HuH-7 (cell line): ENCODE measurements around the gene TM7SF3.
"Not testable (repeated sequence)": the region's sequence is repeated elsewhere in the genome, so short reads cannot be mapped to it uniquely, and the experiment has no call there.

ENCODE experiments used
- DNase-seq: peaks from one replicate; pipeline ENCODE4 v3.0.0; 2011; ENCODE audit warnings: low spot score

Gene TM7SF3, protein sequence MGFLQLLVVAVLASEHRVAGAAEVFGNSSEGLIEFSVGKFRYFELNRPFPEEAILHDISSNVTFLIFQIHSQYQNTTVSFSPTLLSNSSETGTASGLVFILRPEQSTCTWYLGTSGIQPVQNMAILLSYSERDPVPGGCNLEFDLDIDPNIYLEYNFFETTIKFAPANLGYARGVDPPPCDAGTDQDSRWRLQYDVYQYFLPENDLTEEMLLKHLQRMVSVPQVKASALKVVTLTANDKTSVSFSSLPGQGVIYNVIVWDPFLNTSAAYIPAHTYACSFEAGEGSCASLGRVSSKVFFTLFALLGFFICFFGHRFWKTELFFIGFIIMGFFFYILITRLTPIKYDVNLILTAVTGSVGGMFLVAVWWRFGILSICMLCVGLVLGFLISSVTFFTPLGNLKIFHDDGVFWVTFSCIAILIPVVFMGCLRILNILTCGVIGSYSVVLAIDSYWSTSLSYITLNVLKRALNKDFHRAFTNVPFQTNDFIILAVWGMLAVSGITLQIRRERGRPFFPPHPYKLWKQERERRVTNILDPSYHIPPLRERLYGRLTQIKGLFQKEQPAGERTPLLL

GRCh38 chr12:27014085-27014858 is at the start of gene TM7SF3:
TSS of gene TM7SF3 (minus strand) at chr12:27014384. CDS start at chr12:27014168, 216 bp downstream.
- peak; percentile 96 for DNase-seq

- no peak for DNase-seq
Observed at GRCh38 chr12:27063250-27063851, 49.2 kb upstream of the TM7SF3 start.

DNA sequence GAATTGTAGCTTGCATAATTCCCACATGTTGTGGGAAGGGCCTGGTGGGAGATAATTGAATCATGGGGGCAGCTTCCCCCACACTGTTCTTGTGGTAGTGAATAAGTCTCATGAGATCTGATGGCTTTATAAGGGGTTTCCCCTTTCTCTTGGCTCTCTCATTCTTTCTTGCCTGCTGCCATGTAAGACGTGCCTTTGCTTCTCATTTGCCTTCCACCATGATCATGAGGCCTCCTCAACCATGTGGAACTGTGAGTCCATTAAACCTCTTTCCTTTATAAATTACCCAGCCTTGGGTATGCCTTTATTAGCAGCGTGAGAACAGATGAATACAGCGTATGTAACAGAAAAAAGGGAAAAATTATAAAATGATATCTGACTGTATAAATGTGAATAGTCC is 47.1 kb upstream of the TM7SF3 start:
- no peak for DNase-seq

DNA sequence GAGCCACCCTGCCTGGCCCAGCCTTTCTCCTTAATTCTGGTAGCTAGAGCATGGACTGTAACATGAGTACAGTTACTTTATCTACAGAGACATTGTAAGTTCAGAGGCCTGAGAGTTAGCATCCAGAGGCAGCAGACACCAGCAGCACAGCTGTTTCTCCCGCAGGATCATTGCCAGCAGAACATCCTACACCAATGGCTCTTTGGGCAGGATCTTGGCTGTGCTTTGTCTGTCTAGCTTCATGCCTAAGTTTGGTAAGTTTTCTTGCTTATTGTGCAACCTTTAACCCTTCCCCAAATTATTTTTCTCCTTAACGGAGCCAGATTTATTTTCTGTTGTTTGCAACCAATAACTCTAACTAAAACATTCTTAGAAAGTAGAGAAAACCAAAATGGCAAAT is 46.6 kb upstream of the TM7SF3 start:
- no peak for DNase-seq

DNA sequence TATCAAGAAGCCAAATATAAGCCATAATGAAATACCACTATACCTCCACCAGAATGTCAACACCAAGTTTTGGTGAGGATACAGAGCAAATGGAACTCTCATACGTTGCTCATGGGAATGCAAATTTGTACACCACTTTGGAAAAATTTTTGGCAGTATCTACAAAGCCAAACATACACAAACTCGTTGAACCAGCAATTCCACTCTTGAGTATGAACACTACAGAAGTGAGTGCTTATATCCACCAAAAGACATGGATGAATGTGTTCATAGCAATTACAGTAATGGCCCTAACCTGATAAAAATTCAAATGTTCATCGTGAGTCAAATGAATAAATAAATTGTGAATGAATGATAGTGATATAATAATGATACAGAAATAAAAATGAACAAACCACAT is 43.4 kb upstream of the TM7SF3 start:
- no peak for DNase-seq

- DNase-seq, result no peak
Observed at GRCh38 chr12:27055966-27056365, 41.8 kb upstream of the TM7SF3 start.

GRCh38 chr12:27052742-27053141 is 38.6 kb upstream of the TM7SF3 start:
- DNase-seq, result no peak

GRCh38 chr12:27052176-27052575 is 38.0 kb upstream of the TM7SF3 start:
- no peak for DNase-seq

DNA sequence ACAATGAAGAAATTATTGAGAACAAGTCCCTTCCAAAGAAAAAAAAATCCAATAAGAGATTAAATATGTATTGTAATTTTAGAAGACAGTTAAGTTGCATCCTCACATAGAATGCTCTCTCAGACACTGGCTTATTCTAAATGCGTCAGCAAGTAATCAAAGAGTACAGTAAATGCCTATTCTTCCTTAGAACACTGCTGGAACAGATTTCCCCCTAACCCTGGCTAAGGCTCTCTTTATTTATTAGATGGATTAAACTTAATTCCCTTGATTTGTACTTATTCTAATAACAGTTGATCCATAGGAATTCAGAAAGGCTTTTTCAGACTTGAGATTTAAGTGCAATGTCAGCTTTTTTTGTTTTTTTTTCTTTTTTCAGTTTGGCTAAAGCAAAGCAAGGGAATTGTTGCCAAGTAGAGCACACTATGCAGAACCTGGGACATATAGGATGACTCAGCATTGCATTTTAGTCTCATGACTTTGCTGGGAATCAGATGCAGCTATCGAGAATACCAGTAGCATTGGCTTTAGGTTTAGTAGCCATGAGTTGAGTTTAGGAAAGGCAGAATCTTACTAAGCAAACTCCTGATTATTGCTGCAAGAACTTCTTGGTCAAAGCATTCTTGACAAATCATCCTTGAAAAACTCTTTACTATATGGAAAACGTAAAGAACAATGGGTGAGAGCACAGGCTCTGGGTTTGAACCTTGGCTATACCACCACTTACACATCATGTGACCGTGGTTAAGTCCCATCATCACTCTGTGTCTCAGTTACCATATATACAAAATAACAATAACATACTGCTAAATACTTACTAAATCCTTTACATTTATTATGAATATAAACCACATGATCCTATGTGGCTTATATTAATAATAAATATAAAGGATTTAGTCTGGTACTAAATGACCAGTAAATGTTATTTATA is 34.9 kb upstream of the TM7SF3 start:
- no peak for DNase-seq

GRCh38 chr12:27042018-27042417 is 27.8 kb upstream of the TM7SF3 start:
- DNase-seq, result not testable (repeated sequence)

GRCh38 chr12:27040637-27041036 is 26.5 kb upstream of the TM7SF3 start:
- not testable (repeated sequence) for DNase-seq

- no peak for DNase-seq
Observed at GRCh38 chr12:27034607-27035293, 20.6 kb upstream of the TM7SF3 start.

- DNase-seq, result no peak
Observed at GRCh38 chr12:27032679-27033078, 18.5 kb upstream of the TM7SF3 start.

DNA sequence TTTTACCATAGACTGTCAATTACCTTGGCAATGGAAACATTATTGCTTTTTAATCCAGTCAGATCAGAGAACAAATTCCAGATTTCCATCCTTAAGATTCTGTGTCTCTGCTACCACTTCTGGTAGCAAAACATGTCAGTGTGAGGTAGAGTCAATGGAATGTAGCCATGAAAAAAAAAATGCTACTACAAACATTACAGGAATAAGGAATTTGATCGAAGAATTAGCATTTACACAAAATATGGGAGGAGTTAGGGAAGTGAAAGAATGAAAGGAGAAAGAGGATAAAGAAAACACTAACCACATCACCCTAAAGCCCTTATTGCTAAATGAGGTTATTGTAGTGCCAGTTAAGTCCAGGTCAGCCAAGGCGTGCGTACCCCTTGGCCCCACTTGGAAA is 17.3 kb upstream of the TM7SF3 start:
- no peak for DNase-seq

- no peak for DNase-seq
Observed at GRCh38 chr12:27026257-27026656, 12.1 kb upstream of the TM7SF3 start.

DNA sequence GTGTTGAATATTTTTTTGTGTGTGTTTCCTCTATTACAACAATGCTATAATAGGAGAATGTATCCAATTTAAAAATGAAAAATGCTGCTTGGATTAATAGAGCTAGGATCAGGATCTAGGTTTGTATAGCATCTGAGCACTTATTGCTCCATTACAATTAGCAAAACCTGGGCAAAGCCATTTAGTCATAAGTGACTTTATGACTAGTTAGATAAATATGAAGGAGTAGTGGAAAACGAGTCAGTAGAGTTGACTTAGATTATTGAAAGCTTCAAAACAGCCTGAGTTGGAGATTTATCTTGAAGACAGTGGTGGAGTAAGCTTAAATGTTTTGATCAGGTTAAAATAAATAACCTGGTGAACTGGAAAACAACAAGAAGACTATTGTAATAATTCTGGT is 10.9 kb upstream of the TM7SF3 start:
- no peak for DNase-seq

GRCh38 chr12:27024291-27024690 is 10.1 kb upstream of the TM7SF3 start:
- no peak for DNase-seq

DNA sequence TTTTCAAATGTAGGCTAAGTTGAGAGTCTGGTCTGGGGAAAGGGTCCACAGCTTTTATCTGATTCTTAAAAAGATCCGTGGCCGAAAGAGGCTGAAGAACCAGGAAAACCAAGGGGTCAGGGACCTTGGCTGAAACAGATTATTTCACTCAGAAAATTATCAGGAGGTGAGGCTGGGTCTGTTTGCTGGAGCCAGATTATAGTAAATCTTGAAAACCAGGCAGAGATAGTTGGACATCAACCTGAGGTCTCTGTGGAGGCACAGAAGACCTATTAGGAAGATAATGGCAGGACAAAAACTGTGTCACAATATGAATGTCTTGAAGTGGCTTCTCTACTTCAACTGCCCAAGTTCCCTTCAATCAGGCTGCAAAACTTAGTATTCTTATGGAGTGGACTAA is 6.6 kb upstream of the TM7SF3 start:
- no peak for DNase-seq

GRCh38 chr12:27018037-27018436 is 3.9 kb upstream of the TM7SF3 start:
- DNase-seq, result no peak

GRCh38 chr12:27017163-27017823 is 3.1 kb upstream of the TM7SF3 start:
- DNase-seq, result not testable (repeated sequence)
